GM12878 (cell line): ENCODE results near the gene TAS2R30. TPM values are rescaled to one million over a fixed set of nuclear protein-coding genes. Genes with fewer than 3 reads are reported as not detected.

Source experiments
- ATAC-seq: fragments of 200-7000 bp; cut with Tn5 transposase; 3 replicates; pipeline ENCODE4 v1.9.1; 2020; ENCODE audit warnings: mild to moderate bottlenecking, moderate library complexity
- BruUV-seq: library from RNA; stranded (reverse); fragments of 400-500 nt; replicated peaks from 2 replicates; lab custom pipeline; 2021; lab: Mats Ljungman, UMichigan
- CTCF ChIA-PET: fragments of 300-600 bp; sonication (Branson Sonifier 250); formaldehyde crosslinking; extraction: SDS; loops from one replicate; lab custom pipeline; 2021; ENCODE audit warnings: inconsistent platforms; lab: Yijun Ruan, JAX
- POLR2A ChIA-PET: fragments of 350-600 bp; formaldehyde crosslinking; extraction: SDS; loops from one replicate; lab custom pipeline; 2021; ENCODE audit warnings: inconsistent platforms; lab: Charles Lee
- RAD21 ChIA-PET: fragments of 300-600 bp; sonication (Branson Sonifier 250); formaldehyde crosslinking; loops from one replicate; lab custom pipeline; 2023; ENCODE audit warnings: antibody characterized with exemption; ENCODE audit not compliant: unreplicated experiment; lab: Charles Lee
- SMC1A ChIA-PET: fragments of 300-600 bp; sonication (Branson Sonifier 250); formaldehyde crosslinking; loops from one replicate; lab custom pipeline; 2023; ENCODE audit not compliant: unreplicated experiment, uncharacterized antibody; lab: Charles Lee
- DNase-seq: peaks from one replicate; pipeline ENCODE4 v3.0.0-alpha.2; 2011; ENCODE audit warnings: low read depth, low spot score
- FAIRE-seq: peaks from 3 replicates; lab custom pipeline; 2011; peaks lifted over from hg19 to GRCh38; lab: Jason Lieb, UNC
- H2AFZ ChIP-seq: 2 replicates; pipeline ENCODE4 v1.6.0; 2011; ENCODE audit warnings: low read depth, low read length, control low read depth; ENCODE audit not compliant: control insufficient read depth
- H3K27ac ChIP-seq: 2 replicates; pipeline ENCODE4 v1.5.1; 2011; ENCODE audit warnings: control low read depth; ENCODE audit not compliant: control insufficient read depth, insufficient read depth
- H3K27me3 ChIP-seq, 2 experiments: replicated peaks in 1 of 2; 2 replicates each; pipeline versions ENCODE4 v1.6.0 to v1.6.1; 2011; ENCODE audit warnings: low read length in 1 of 2; ENCODE audit not compliant: control insufficient read depth in 2 of 2, insufficient read depth in 2 of 2
- H3K36me3 ChIP-seq, 2 experiments: 2 replicates each; pipeline ENCODE4 v1.5.1; 2011; ENCODE audit warnings: low read length in 1 of 2; ENCODE audit not compliant: control insufficient read depth in 2 of 2, insufficient read depth in 2 of 2
- H3K4me1 ChIP-seq: 2 replicates; pipeline ENCODE4 v1.6.1; 2011; ENCODE audit warnings: mild to moderate bottlenecking, low read length, moderate library complexity, mixed read lengths; ENCODE audit not compliant: control insufficient read depth, insufficient read depth
- H3K4me2 ChIP-seq: 2 replicates; pipeline ENCODE4 v1.6.0; 2011; ENCODE audit warnings: control low read depth; ENCODE audit not compliant: control insufficient read depth, insufficient read depth
- H3K4me3 ChIP-seq: fragments of 200-600 bp; sonication (generic); 2 replicates; pipeline ENCODE4 v1.5.1; 2016
- H3K79me2 ChIP-seq: 2 replicates; pipeline ENCODE4 v1.6.0; 2011; ENCODE audit warnings: low read length; ENCODE audit not compliant: control insufficient read depth, insufficient read depth
- H3K9ac ChIP-seq: 2 replicates; pipeline ENCODE4 v1.8.0; 2011; ENCODE audit warnings: low read length, control low read depth, mixed read lengths; ENCODE audit not compliant: control insufficient read depth, insufficient read depth
- H3K9me3 ChIP-seq: replicated peaks from 3 replicates; pipeline ENCODE4 v1.5.1; 2011; ENCODE audit warnings: mild to moderate bottlenecking, low read length; ENCODE audit not compliant: control insufficient read depth, insufficient read depth
- H4K20me1 ChIP-seq: 2 replicates; pipeline ENCODE4 v1.6.0; 2011; ENCODE audit not compliant: control insufficient read depth, insufficient read depth
- BACH1 ChIP-seq: fragments of 450-650 bp; IDR thresholded peaks from 2 replicates; pipeline ENCODE4 v1.6.1; 2017; ENCODE audit warnings: mild to moderate bottlenecking, borderline replicate concordance
- CBX5 ChIP-seq: sonication (generic); IDR thresholded peaks from 2 replicates; pipeline ENCODE4 v1.6.1; 2016; ENCODE audit warnings: low read depth, moderate library complexity, mild to moderate bottlenecking, inconsistent platforms
- CHD1 ChIP-seq: IDR thresholded peaks from 2 replicates; pipeline ENCODE4 v1.6.1; 2012; ENCODE audit warnings: low read depth, low read length, improper control_type of control experiment
- EZH2 ChIP-seq: IDR thresholded peaks from 2 replicates; pipeline ENCODE4 v1.6.1; 2012; ENCODE audit warnings: low read depth, mild to moderate bottlenecking, control low read depth, inconsistent platforms, low read length, borderline replicate concordance; ENCODE audit not compliant: control insufficient read depth
- HCFC1 ChIP-seq: fragments of 150-350 bp; IDR thresholded peaks from 2 replicates; pipeline ENCODE4 v1.6.1; 2014; ENCODE audit warnings: low read length
- HDAC2 ChIP-seq: fragments of 200-600 bp; sonication (generic); IDR thresholded peaks from 2 replicates; pipeline ENCODE4 v1.6.1; 2017
- MEF2B ChIP-seq: fragments of 450-650 bp; IDR thresholded peaks from 2 replicates; pipeline ENCODE4 v1.6.1; 2018; ENCODE audit warnings: mild to moderate bottlenecking, moderate library complexity; ENCODE audit not compliant: partially characterized antibody, poor library complexity, severe bottlenecking
- NFXL1 ChIP-seq: fragments of 450-650 bp; IDR thresholded peaks from 2 replicates; pipeline ENCODE4 v1.6.1; 2017; ENCODE audit warnings: antibody characterized with exemption, mild to moderate bottlenecking, borderline replicate concordance
- NFYA ChIP-seq: IDR thresholded peaks from 2 replicates; pipeline ENCODE4 v1.6.1; 2011; ENCODE audit warnings: low read depth, mild to moderate bottlenecking, low read length, improper control_type of control experiment, borderline replicate concordance
- POU2F2 ChIP-seq: IDR thresholded peaks from 3 replicates; pipeline ENCODE4 v1.6.1; 2011; ENCODE audit warnings: low read depth, mild to moderate bottlenecking, low read length, borderline replicate concordance
- RCOR1 ChIP-seq: conservative IDR thresholded peaks from 2 replicates; pipeline ENCODE4 v1.6.1; 2012; ENCODE audit warnings: low read depth, low read length, improper control_type of control experiment
- RFX5 ChIP-seq: IDR thresholded peaks from 2 replicates; pipeline ENCODE4 v1.6.1; 2011; ENCODE audit warnings: low read depth, low read length, improper control_type of control experiment
- SKIL ChIP-seq: fragments of 450-650 bp; IDR thresholded peaks from 2 replicates; pipeline ENCODE4 v1.6.1; 2017; ENCODE audit warnings: mild to moderate bottlenecking, low read depth, inconsistent platforms; ENCODE audit not compliant: poor library complexity, severe bottlenecking
- SMC3 ChIP-seq: IDR thresholded peaks from 2 replicates; pipeline ENCODE4 v1.6.1; 2011; ENCODE audit warnings: low read length, improper control_type of control experiment, borderline replicate concordance
- STAT3 ChIP-seq: IDR thresholded peaks from 2 replicates; pipeline ENCODE4 v1.6.1; 2011; ENCODE audit warnings: low read depth, low read length, improper control_type of control experiment
- SUZ12 ChIP-seq: fragments of 200-600 bp; sonication (generic); IDR thresholded peaks from one replicate; pipeline ENCODE4 v1.6.1; 2018; ENCODE audit warnings: antibody characterized with exemption, mild to moderate bottlenecking; ENCODE audit not compliant: unreplicated experiment
- WRNIP1 ChIP-seq: IDR thresholded peaks from 2 replicates; pipeline ENCODE4 v1.6.1; 2011; ENCODE audit warnings: low read depth, low read length, improper control_type of control experiment, borderline replicate concordance
- ZSCAN29 ChIP-seq: fragments of 450-650 bp; IDR thresholded peaks from 2 replicates; pipeline ENCODE4 v1.6.1; 2017; ENCODE audit warnings: mild to moderate bottlenecking, moderate library complexity
- WGBS: methylation state at CpG from one replicate; pipeline ENCODE4 v1.1.6; 2016; ENCODE audit warnings: low lambda C conversion rate; ENCODE audit not compliant: insufficient replicate concordance, insufficient coverage; ENCODE audit errors: missing lambda C conversion rate; 5-methylcytosine and 5-hydroxymethylcytosine counted together
- in situ Hi-C: fragments of 300-500 bp; cut with MboI; formaldehyde crosslinking; loops from 9 replicates; pipeline ENCODE4 v1.14.3; 2018; ENCODE audit warnings: mixed read lengths
- intact Hi-C: fragments of 100-400 bp; cut with micrococcal nuclease; formaldehyde crosslinking; loops from one replicate; pipeline ENCODE4 v1.14.2; 2022; ENCODE audit not compliant: unreplicated experiment
- polyA plus RNA-seq, 11 experiments: library from polyadenylated mRNA; depleted of rRNA in 4 of 11; unstranded in 6 of 11; stranded (reverse) in 5 of 11; fragments of >200 nt; fragmentation: Nextera tagmentation in 4 of 11; fragmentation: Illumina TruSeq in 1 of 11; extraction: Ambion mirVana in 4 of 11; extraction: Trizol in 1 of 11; gene quantifications; 1 replicate in 1 of 11; 2 replicates in 10 of 11; pipeline versions ENCODE4 v1.2.1 to v1.2.3, GENCODE V29; 2011 to 2016; ENCODE audit warnings: inconsistent platforms in 2 of 11, missing spikeins in 2 of 11, low read depth in 1 of 11
- total RNA-seq, 4 experiments: library from RNA; depleted of rRNA in 3 of 4; stranded (reverse); fragments of >200 nt in 3 of 4; fragmentation: Illumina TruSeq in 1 of 4; extraction: Trizol in 1 of 4; gene quantifications; 2 replicates each; pipeline versions ENCODE4 v1.2.1 to v1.2.3, GENCODE V29; 2013 to 2021

Gene TAS2R30
- total and polyA plus RNA-seq, 10 of the 15 experiments (the other 5 are each of a cell fraction or from before 2014, with no cell fraction given) = 0.09 to 5.9 (median 0.54) TPM; not detected in 3

DNA sequence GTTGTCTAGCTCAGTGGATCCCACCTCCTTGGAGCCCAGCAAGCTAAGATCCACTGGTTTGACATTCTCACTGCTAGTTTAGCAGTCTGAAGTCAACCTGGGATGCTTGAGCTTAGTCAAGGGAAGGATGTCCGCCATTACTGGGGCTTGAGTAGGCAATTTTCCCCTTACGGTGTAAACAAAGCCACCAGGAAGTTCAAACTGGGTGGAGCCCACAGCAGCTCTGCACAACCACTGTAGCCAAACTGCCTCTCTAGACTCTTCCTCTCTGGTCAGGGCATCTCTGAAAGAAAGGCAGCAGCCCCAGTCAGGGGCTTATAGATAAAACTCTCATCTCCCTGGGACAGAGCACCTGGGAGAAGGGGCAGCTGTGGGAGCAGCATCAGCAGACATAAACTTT, 25.6 kb downstream of the TAS2R30 start:
- Histone ChIP-seq H3K9me3 (peaks cover 7% of the 10 kb centered on the region), H3K27ac (no peak overlapping the region), H2AFZ (no peak overlapping the region), H4K20me1 (no peaks in the 10 kb centered on the region), H3K4me1 (no peaks in the 10 kb centered on the region), H3K4me2 (no peak overlapping the region), H3K36me3 (peaks cover 0 to 2% of the 10 kb centered on the region in 2 experiments; a peak in 2 of 4 replicates), H3K27me3 (no peaks in the 10 kb centered on the region), H3K79me2 (no peaks in the 10 kb centered on the region; the same call in none of the 2 replicates), H3K4me3 (no peak overlapping the region), H3K9ac (no peak overlapping the region)
- 93% methylated on average over 2 of the region's 2 CpGs for WGBS
- DNase-seq (no peak), FAIRE-seq (no peak), ATAC-seq (no peak)
- ChIA-PET RAD21 (no interaction called here), POLR2A (no interaction called here), CTCF (no interaction called here), SMC1A (no interaction called here)
- intact Hi-C loops = no loop called here
- BruUV-seq = no TSS peak
- in situ Hi-C loops = no loop called here
- no peak for TF ChIP-seq HCFC1
- no peak for TF ChIP-seq WRNIP1
- TF ChIP-seq RCOR1 = no peak
- TF ChIP-seq NFXL1 = no peak
- no peak for TF ChIP-seq MEF2B
- no peak for TF ChIP-seq NFYA
- TF ChIP-seq POU2F2 = no peak
- no peak for TF ChIP-seq ZSCAN29
- TF ChIP-seq SKIL = no peak
- no peak for TF ChIP-seq CBX5
- TF ChIP-seq SUZ12 = no peak
- TF ChIP-seq STAT3 = no peak
- no peak for TF ChIP-seq RFX5
- no peak for TF ChIP-seq EZH2
- no peak for TF ChIP-seq CHD1
- no peak for TF ChIP-seq SMC3
- TF ChIP-seq HDAC2 = no peak
- no peak for TF ChIP-seq BACH1
